ENCODE results near the gene CFAP61.

GRCh38 chr20:20036756-20037155 lies 15.6 kb upstream of the CFAP61 start:
- TF ChIP-seq CTCF (IDR thresholded peaks at IDR 0.05) = no peak
- no peak for TF ChIP-seq POLR2AphosphoS5 (IDR thresholded peaks at IDR 0.05; ENCODE audit: low read depth, low read length)
